ENCODE measurements around the gene NOP56. TPM values are rescaled to one million over a fixed set of nuclear protein-coding genes. Genes with fewer than 3 reads are reported as not detected.

The NOP56 gene
- total and polyA plus RNA-seq, 2 donors (not counting 3 experiments of a cell fraction or from before 2014, with no cell fraction given), result 151 to 329 TPM

GRCh38 chr20:2698912-2699311, 46.5 kb downstream of the NOP56 start:
- dilution Hi-C loops (cut with MboI; ENCODE audit: extremely low pct_ligation_motif_present, low sequenced_read_pairs), result no loop called here
- no peaks in the 10 kb centered on the region for H3K9me3 ChIP-seq (replicated peaks; ENCODE audit: control insufficient read depth, insufficient read depth, low read length)
- no peaks in the 10 kb centered on the region for H3K4me1 ChIP-seq (ENCODE audit: control insufficient read depth, extremely low read depth, insufficient read depth, low read length)
- no peaks in the 10 kb centered on the region for H3K9me1 ChIP-seq (replicated peaks; ENCODE audit: control insufficient read depth, extremely low read depth, insufficient read depth, low read length)
- ChIA-PET POLR2A (no interaction called here), CTCF (interaction anchor here (1.2 to 1.6 kb wide), 2 partner anchors 21 to 24 kb away, joined by 4 read pairs; no protein-coding TSS in a partner anchor)
- H3K27ac ChIP-seq (ENCODE audit: insufficient read depth, low read depth, low read length), result no peak overlapping the region
- TF ChIP-seq JUN (IDR thresholded peaks at IDR 0.05; ENCODE audit: borderline replicate concordance, insufficient read depth, insufficient read length, low read depth), result no peak
- no TSS peak for BruUV-seq (replicated peaks)
- FAIRE-seq (no peak), DNase-seq (ENCODE audit: low read depth, low spot score) (no peak)
- H3K9ac ChIP-seq (replicated peaks; ENCODE audit: extremely low read depth, insufficient read depth, low read length), result no peak overlapping the region
- H2AFZ ChIP-seq (ENCODE audit: low read depth, low read length), result no peak overlapping the region
- no peaks in the 10 kb centered on the region for H3K79me2 ChIP-seq (ENCODE audit: control insufficient read depth, insufficient read depth, low read length)
- H4K20me1 ChIP-seq (replicated peaks; ENCODE audit: control insufficient read depth, extremely low read depth, insufficient read depth, low read length), result peaks cover 2% of the 10 kb centered on the region
- no peak overlapping the region for H3K4me2 ChIP-seq (ENCODE audit: insufficient read depth, low read length)
- H3K4me3 ChIP-seq (replicated peaks in 1 of 3; ENCODE audit: insufficient read depth in 1 of 3, low read depth in 1 of 3, low read length in 3 of 3), result no peak overlapping the region
- intact Hi-C loops (cut with micrococcal nuclease), result no loop called here
- H3K27me3 ChIP-seq (ENCODE audit: control insufficient read depth in 2 of 2, insufficient read depth in 2 of 2, low read length in 2 of 2), result peaks cover 31 to 40% of the 10 kb centered on the region in 2 experiments
- no peaks in the 10 kb centered on the region for H3K36me3 ChIP-seq (ENCODE audit: control insufficient read depth in 2 of 2, extremely low read depth in 1 of 2, insufficient read depth in 2 of 2, low read length in 2 of 2)

- Histone ChIP-seq H3K9me1 (replicated peaks; ENCODE audit: control insufficient read depth, extremely low read depth, insufficient read depth, low read length) (no peaks in the 10 kb centered on the region), H3K4me3 (replicated peaks in 1 of 3; ENCODE audit: insufficient read depth in 1 of 3, low read depth in 1 of 3, low read length in 3 of 3) (no peak overlapping the region), H3K4me1 (ENCODE audit: control insufficient read depth, extremely low read depth, insufficient read depth, low read length) (no peaks in the 10 kb centered on the region), H2AFZ (ENCODE audit: low read depth, low read length) (no peak overlapping the region), H4K20me1 (replicated peaks; ENCODE audit: control insufficient read depth, extremely low read depth, insufficient read depth, low read length) (no peaks in the 10 kb centered on the region), H3K27ac (ENCODE audit: insufficient read depth, low read depth, low read length) (no peak overlapping the region), H3K79me2 (ENCODE audit: control insufficient read depth, insufficient read depth, low read length) (no peaks in the 10 kb centered on the region), H3K27me3 (ENCODE audit: control insufficient read depth in 2 of 2, insufficient read depth in 2 of 2, low read length in 2 of 2) (peaks cover 23 to 33% of the 10 kb centered on the region in 2 experiments), H3K9me3 (replicated peaks; ENCODE audit: control insufficient read depth, insufficient read depth, low read length) (no peaks in the 10 kb centered on the region), H3K9ac (replicated peaks; ENCODE audit: extremely low read depth, insufficient read depth, low read length) (no peak overlapping the region), H3K4me2 (ENCODE audit: insufficient read depth, low read length) (no peak overlapping the region), H3K36me3 (ENCODE audit: control insufficient read depth in 2 of 2, extremely low read depth in 1 of 2, insufficient read depth in 2 of 2, low read length in 2 of 2) (no peaks in the 10 kb centered on the region)
- FAIRE-seq (no peak), DNase-seq (ENCODE audit: low read depth, low spot score) (no peak)
- intact Hi-C loops (cut with micrococcal nuclease) (no loop called here), dilution Hi-C loops (cut with MboI; ENCODE audit: extremely low pct_ligation_motif_present, low sequenced_read_pairs) (no loop called here)
- POLR2A ChIA-PET, result interaction anchor here (1.0 kb wide), 1 partner anchor 47 kb away, joined by 3 read pairs; no protein-coding TSS in a partner anchor
- no TSS peak for BruUV-seq (replicated peaks)
- TF ChIP-seq FOS (IDR thresholded peaks at IDR 0.05; ENCODE audit: borderline replicate concordance, insufficient read depth, low read length) (no peak), CTCF (IDR thresholded peaks at IDR 0.05; ENCODE audit: extremely low read depth in 1 of 2, insufficient read depth in 1 of 2, low read depth in 1 of 2, low read length in 2 of 2) (no peak), GATA2 (IDR thresholded peaks at IDR 0.05; ENCODE audit: insufficient read depth, insufficient read length, low read depth, low read length) (no peak), POLR2AphosphoS5 (IDR thresholded peaks at IDR 0.05; ENCODE audit: insufficient read depth, low read depth, low read length) (no peak), POLR2A (IDR thresholded peaks at IDR 0.05; ENCODE audit: low read depth, low read length) (no peak), JUN (IDR thresholded peaks at IDR 0.05; ENCODE audit: borderline replicate concordance, insufficient read depth, insufficient read length, low read depth) (no peak), EZH2 (IDR thresholded peaks at IDR 0.05; ENCODE audit: borderline replicate concordance, low read depth, low read length, severe bottlenecking) (no peak), MAX (IDR thresholded peaks at IDR 0.05; ENCODE audit: insufficient read depth, insufficient read length) (no peak), MYC (IDR thresholded peaks at IDR 0.05; ENCODE audit: low read depth, low read length) (no peak)
- CTCF ChIA-PET, result interaction anchor here (1.0 to 1.6 kb wide), 3 partner anchors 20 to 160 kb away, joined by 3 to 4 read pairs (median 4); no protein-coding TSS in a partner anchor
Observed at GRCh38 chr20:2699775-2700413, 47.5 kb downstream of the NOP56 start.

Measured in endothelial cell of umbilical vein (primary cell).